Inferior parietal cortex (tissue), 1 donor: ENCODE measurements around the gene NPAS2.

ENCODE experiments used
- DNase-seq: peaks from one replicate; pipeline ENCODE4 v3.0.0-alpha.2; 2016; ENCODE audit errors: extremely low spot score

NPAS2 gene

GRCh38 chr2:100793982-100794381, 26.0 kb upstream of the NPAS2 start:
- no peak for DNase-seq

GRCh38 chr2:100796499-100797100, 23.3 kb upstream of the NPAS2 start:
- no peak for DNase-seq

GRCh38 chr2:100799686-100800085, 20.3 kb upstream of the NPAS2 start:
- DNase-seq: no peak

GRCh38 chr2:100800915-100801314, 19.0 kb upstream of the NPAS2 start:
- DNase-seq: no peak

GRCh38 chr2:100801402-100801801, 18.5 kb upstream of the NPAS2 start:
- DNase-seq: no peak

- no peak for DNase-seq
These were observed 17.9 kb upstream of the NPAS2 start for GRCh38 chr2:100802066-100802465.

GRCh38 chr2:100803334-100803733, 16.6 kb upstream of the NPAS2 start:
- DNase-seq: no peak

- DNase-seq: no peak
These were observed 13.4 kb upstream of the NPAS2 start for GRCh38 chr2:100806550-100806949.

GRCh38 chr2:100807707-100808106, 12.2 kb upstream of the NPAS2 start:
- no peak for DNase-seq

GRCh38 chr2:100808582-100808981, 11.4 kb upstream of the NPAS2 start:
- DNase-seq: no peak

GRCh38 chr2:100809506-100809905, 10.4 kb upstream of the NPAS2 start:
- DNase-seq: no peak

- no peak for DNase-seq
These were observed 9.3 kb upstream of the NPAS2 start for GRCh38 chr2:100810603-100811145.

- DNase-seq: no peak
These were observed 7.8 kb upstream of the NPAS2 start for GRCh38 chr2:100812116-100812515.

GRCh38 chr2:100812573-100812972, 7.4 kb upstream of the NPAS2 start:
- DNase-seq: no peak

- no peak for DNase-seq
These were observed 6.4 kb upstream of the NPAS2 start for GRCh38 chr2:100813527-100813926.

- no peak for DNase-seq
These were observed 5.9 kb upstream of the NPAS2 start for GRCh38 chr2:100814043-100814442.

GRCh38 chr2:100814453-100814852, 5.5 kb upstream of the NPAS2 start:
- no peak for DNase-seq

GRCh38 chr2:100817388-100817985, 2.5 kb upstream of the NPAS2 start:
- DNase-seq: no peak

- DNase-seq: no peak
These were observed 1.8 kb upstream of the NPAS2 start for GRCh38 chr2:100818003-100818605.

- DNase-seq: no peak
These were observed 1.2 kb upstream of the NPAS2 start for GRCh38 chr2:100818606-100819369.

- DNase-seq: no peak
These were observed 259 bp downstream of the NPAS2 start for GRCh38 chr2:100820273-100820522.

- DNase-seq: no peak
These were observed 750 bp downstream of the NPAS2 start for GRCh38 chr2:100820523-100821254.
